ENCODE data around the gene DNM3. TPM values are rescaled to one million over a fixed set of nuclear protein-coding genes. Genes with fewer than 3 reads are reported as not detected.
"Not testable (repeated sequence)": the region's sequence is repeated elsewhere in the genome, so short reads cannot be mapped to it uniquely, and the experiment has no call there.

Gene DNM3
- total RNA-seq, 1 experiment from 2014 or later = 0.45 TPM

DNA sequence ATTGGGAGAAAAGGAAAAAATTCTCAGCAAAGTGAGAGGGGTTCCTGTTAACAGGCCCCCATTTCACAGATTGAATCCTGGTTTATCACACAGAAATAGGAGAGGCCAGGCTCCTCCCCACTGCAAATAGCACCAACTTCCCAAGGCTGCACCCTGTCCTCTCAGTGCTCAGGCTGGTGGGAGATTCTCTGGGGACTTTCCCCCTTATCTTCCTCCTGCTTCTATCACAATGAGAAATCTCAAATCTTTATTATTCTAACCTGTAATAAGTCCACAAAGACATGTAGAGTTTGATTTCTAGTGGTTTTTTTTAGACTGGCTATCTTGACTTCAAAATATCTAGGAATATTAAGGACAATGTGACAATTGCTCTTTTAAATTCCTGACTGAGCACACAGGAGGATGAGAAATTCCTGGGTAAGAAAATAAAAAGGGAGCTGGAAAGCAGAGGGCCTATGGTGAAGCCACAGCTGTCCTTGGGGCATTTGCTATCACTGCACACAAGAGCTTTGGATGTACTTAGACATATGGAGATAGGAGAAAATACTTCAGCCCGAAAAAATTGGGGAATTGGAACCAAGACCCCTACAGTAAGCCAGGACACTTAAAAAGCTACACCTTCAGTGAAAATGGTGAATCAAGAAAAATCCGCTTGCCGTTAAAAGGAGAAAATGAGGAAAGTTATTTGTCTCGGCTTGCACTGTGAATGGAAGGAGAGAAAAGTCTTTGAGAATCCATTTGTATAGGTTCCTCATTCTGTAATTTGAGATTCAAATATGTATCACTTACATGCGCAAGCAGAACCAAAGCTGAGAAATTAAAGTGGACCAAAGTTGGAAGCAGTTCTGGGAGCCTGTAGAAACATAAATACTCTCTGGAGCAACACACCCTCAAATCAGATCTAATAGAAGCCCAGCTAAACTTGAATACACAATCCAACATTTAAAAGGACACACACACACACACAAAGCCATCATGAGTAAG lies 513.3 kb downstream of the DNM3 start:
- Histone ChIP-seq H4K20me1 (ENCODE audit: insufficient read depth, low read depth, low read length) (no peaks in the 10 kb centered on the region), H3K4me3 (ENCODE audit: low read length) (no peak overlapping the region), H3K27me3 (ENCODE audit: low read length) (no peaks in the 10 kb centered on the region), H3K4me2 (ENCODE audit: low read depth, low read length, poor library complexity, severe bottlenecking) (no peak overlapping the region), H3K27ac (ENCODE audit: low read length) (no peak overlapping the region), H3K9ac (ENCODE audit: low read length) (no peak overlapping the region), H2AFZ (ENCODE audit: low read length) (no peak overlapping the region), H3K79me2 (ENCODE audit: low read length) (no peaks in the 10 kb centered on the region), H3K36me3 (ENCODE audit: insufficient read depth, low read length) (no peaks in the 10 kb centered on the region), H3K9me2 (replicated peaks; ENCODE audit: insufficient read depth, low read length) (no peaks in the 10 kb centered on the region), H3K9me3 (ENCODE audit: low read length) (no peaks in the 10 kb centered on the region), H3K4me1 (ENCODE audit: low read length) (no peaks in the 10 kb centered on the region)
- no peak for DNase-seq

DNA sequence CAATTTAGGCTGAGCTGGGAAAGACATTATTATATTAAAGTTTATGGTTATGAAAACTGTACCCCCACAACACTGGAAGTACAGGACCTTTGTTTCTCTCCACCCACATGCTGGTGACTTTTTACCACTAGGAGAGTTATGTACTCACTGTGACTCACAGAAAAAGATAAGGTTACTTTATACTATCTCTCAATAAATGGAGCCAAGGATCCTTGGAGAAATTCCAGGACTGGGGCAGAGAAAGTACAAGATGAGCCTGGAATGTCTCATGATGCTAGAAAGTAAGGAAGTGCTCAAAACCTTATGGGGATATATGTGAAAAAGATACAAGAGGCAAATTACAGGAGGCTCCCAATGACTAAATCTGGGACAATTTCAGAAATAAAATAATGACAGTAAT lies 515.3 kb downstream of the DNM3 start:
- DNase-seq = no peak
- H3K27ac ChIP-seq (ENCODE audit: low read length) = no peak overlapping the region

DNA sequence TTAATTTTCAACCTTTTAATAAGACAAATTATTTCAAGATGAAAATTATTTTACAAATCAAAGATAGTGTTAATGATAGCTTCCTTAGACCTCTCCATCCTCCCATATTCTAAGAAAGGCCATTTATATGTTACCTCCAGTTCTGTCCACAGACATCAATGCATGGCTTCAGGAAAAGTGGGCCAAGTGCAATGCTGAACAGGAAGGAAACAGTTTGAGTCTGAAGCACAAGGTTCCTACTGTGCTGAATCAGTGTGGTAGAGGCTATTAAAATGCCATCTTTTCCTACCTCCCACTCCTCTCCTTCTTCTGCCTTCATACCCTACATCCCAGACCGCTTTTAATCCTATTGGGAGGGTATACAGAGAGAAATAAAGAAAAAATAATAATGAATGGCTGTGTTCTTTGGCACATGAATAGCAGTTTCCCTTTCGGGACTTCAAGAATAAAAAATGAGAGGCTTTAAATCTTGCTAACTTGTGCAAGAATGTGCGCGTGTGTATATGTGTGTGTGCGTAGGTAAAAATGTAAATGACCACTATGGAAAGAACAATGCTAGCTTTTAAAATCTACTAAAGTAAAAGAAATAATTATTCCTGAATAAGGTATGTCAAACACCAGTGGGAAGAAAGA lies 516.6 kb downstream of the DNM3 start:
- H3K27me3 ChIP-seq (ENCODE audit: low read length) = no peaks in the 10 kb centered on the region
- no peak overlapping the region for H3K27ac ChIP-seq (ENCODE audit: low read length)
- H4K20me1 ChIP-seq (ENCODE audit: insufficient read depth, low read depth, low read length) = no peaks in the 10 kb centered on the region
- no peak overlapping the region for H3K4me2 ChIP-seq (ENCODE audit: low read depth, low read length, poor library complexity, severe bottlenecking)
- DNase-seq = no peak
- H3K9ac ChIP-seq (ENCODE audit: low read length) = no peak overlapping the region
- H3K79me2 ChIP-seq (ENCODE audit: low read length) = no peaks in the 10 kb centered on the region
- no peaks in the 10 kb centered on the region for H3K9me3 ChIP-seq (ENCODE audit: low read length)
- no peaks in the 10 kb centered on the region for H3K4me1 ChIP-seq (ENCODE audit: low read length)
- no peaks in the 10 kb centered on the region for H3K9me2 ChIP-seq (replicated peaks; ENCODE audit: insufficient read depth, low read length)
- no peaks in the 10 kb centered on the region for H3K36me3 ChIP-seq (ENCODE audit: insufficient read depth, low read length)
- no peak overlapping the region for H2AFZ ChIP-seq (ENCODE audit: low read length)
- H3K4me3 ChIP-seq (ENCODE audit: low read length) = no peak overlapping the region

More for the DNA sequence above, 515.3 kb downstream of the DNM3 start:
- Histone ChIP-seq H2AFZ (ENCODE audit: low read length) (no peak overlapping the region), H3K4me2 (ENCODE audit: low read depth, low read length, poor library complexity, severe bottlenecking) (no peak overlapping the region), H3K9ac (ENCODE audit: low read length) (no peak overlapping the region), H3K79me2 (ENCODE audit: low read length) (no peaks in the 10 kb centered on the region), H4K20me1 (ENCODE audit: insufficient read depth, low read depth, low read length) (no peaks in the 10 kb centered on the region), H3K9me3 (ENCODE audit: low read length) (no peaks in the 10 kb centered on the region), H3K36me3 (ENCODE audit: insufficient read depth, low read length) (no peaks in the 10 kb centered on the region), H3K4me1 (ENCODE audit: low read length) (no peaks in the 10 kb centered on the region), H3K27me3 (ENCODE audit: low read length) (no peaks in the 10 kb centered on the region), H3K4me3 (ENCODE audit: low read length) (no peak overlapping the region), H3K9me2 (replicated peaks; ENCODE audit: insufficient read depth, low read length) (no peaks in the 10 kb centered on the region)

DNA sequence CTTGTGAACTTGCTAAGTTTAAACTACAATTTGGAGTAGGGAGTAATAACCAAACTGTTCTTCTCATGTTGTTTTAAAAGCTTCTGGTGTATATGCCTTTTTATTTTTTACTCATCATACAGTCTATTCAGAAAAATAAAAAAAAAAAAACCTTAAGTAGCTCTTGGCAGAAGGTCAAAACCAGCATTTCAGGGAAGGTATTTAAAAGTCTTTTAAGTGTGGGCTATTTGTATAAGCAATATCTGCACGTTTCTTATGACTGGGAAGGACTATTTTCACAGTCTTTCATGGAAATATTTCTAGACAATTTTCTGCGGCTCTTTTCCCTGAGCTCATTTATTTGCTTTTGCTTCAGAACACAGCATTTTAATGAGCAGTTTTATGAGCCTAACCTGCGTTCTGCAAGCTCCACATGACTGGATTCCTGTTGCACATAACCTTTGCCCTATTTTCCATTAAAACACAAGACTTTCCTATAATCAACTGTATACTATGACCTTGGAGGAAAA lies 518.2 kb downstream of the DNM3 start:
- H3K36me3 ChIP-seq (ENCODE audit: insufficient read depth, low read length) = no peaks in the 10 kb centered on the region
- H3K4me2 ChIP-seq (ENCODE audit: low read depth, low read length, poor library complexity, severe bottlenecking) = no peak overlapping the region
- no peak overlapping the region for H3K4me3 ChIP-seq (ENCODE audit: low read length)
- no peaks in the 10 kb centered on the region for H3K27me3 ChIP-seq (ENCODE audit: low read length)
- no peak overlapping the region for H2AFZ ChIP-seq (ENCODE audit: low read length)
- H3K9me3 ChIP-seq (ENCODE audit: low read length) = no peaks in the 10 kb centered on the region
- H3K9ac ChIP-seq (ENCODE audit: low read length) = no peak overlapping the region
- H4K20me1 ChIP-seq (ENCODE audit: insufficient read depth, low read depth, low read length) = no peaks in the 10 kb centered on the region
- no peaks in the 10 kb centered on the region for H3K4me1 ChIP-seq (ENCODE audit: low read length)
- DNase-seq = no peak
- H3K27ac ChIP-seq (ENCODE audit: low read length) = no peak overlapping the region
- H3K9me2 ChIP-seq (replicated peaks; ENCODE audit: insufficient read depth, low read length) = no peaks in the 10 kb centered on the region
- H3K79me2 ChIP-seq (ENCODE audit: low read length) = no peaks in the 10 kb centered on the region

DNA sequence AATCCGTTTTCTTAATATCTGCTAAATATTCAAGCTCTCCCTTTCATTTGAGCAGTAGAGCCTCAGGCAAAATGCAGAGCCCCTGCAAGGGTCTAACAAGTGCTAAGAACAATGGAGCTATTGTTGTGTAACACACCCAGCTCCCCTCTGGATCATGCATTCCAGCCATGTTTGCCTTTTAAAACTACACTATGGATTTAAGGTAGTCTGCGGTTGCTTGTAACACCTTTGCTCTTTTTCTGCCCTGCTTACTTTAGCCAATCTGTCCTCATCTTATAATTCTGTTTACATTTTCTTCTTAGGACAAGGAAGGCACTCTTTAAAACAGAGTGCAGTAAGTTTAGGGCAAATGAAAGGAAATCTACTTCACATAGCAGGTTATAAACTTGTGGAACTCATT lies 519.2 kb downstream of the DNM3 start:
- Histone ChIP-seq H3K9ac (ENCODE audit: low read length) (no peak overlapping the region), H3K79me2 (ENCODE audit: low read length) (no peaks in the 10 kb centered on the region), H3K27ac (ENCODE audit: low read length) (no peak overlapping the region), H3K9me3 (ENCODE audit: low read length) (0 out of 2 replicates have a peak, but pooled peaks cover under 1% of the 10 kb centered on the region), H4K20me1 (ENCODE audit: insufficient read depth, low read depth, low read length) (no peaks in the 10 kb centered on the region), H3K4me1 (ENCODE audit: low read length) (no peaks in the 10 kb centered on the region), H3K9me2 (replicated peaks; ENCODE audit: insufficient read depth, low read length) (no peaks in the 10 kb centered on the region), H2AFZ (ENCODE audit: low read length) (no peak overlapping the region), H3K27me3 (ENCODE audit: low read length) (no peaks in the 10 kb centered on the region), H3K36me3 (ENCODE audit: insufficient read depth, low read length) (no peaks in the 10 kb centered on the region), H3K4me3 (ENCODE audit: low read length) (no peak overlapping the region), H3K4me2 (ENCODE audit: low read depth, low read length, poor library complexity, severe bottlenecking) (no peak overlapping the region)
- no peak for DNase-seq

DNA sequence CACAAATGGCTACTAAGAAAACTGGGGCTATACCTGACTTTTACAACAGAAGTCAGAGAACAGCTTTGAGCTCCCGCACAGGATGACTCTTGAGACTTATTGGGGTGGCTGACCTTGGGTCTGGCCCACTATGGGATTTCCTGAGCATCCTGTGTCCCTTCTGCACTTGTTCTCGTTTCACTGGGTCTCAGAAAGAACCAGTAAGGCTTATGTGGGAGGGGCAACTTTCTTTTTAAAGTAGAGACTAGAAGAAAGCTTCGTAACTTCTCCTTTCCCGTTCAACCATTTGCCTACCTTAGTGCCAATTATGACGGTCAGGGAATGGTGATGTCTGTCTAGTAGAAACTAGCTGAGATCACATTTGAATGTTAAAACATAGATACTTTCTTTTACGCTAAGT lies 519.7 kb downstream of the DNM3 start:
- Histone ChIP-seq H3K4me3 (ENCODE audit: low read length) (no peak overlapping the region), H3K27ac (ENCODE audit: low read length) (no peak overlapping the region), H3K36me3 (ENCODE audit: insufficient read depth, low read length) (no peaks in the 10 kb centered on the region), H3K9ac (ENCODE audit: low read length) (no peak overlapping the region), H3K79me2 (ENCODE audit: low read length) (no peaks in the 10 kb centered on the region), H3K9me3 (ENCODE audit: low read length) (peaks cover 5% of the 10 kb centered on the region; the same call in 1 of the 2 replicates), H3K27me3 (ENCODE audit: low read length) (no peaks in the 10 kb centered on the region), H4K20me1 (ENCODE audit: insufficient read depth, low read depth, low read length) (no peaks in the 10 kb centered on the region), H3K4me2 (ENCODE audit: low read depth, low read length, poor library complexity, severe bottlenecking) (no peak overlapping the region), H3K4me1 (ENCODE audit: low read length) (no peaks in the 10 kb centered on the region), H3K9me2 (replicated peaks; ENCODE audit: insufficient read depth, low read length) (no peaks in the 10 kb centered on the region), H2AFZ (ENCODE audit: low read length) (no peak overlapping the region)
- DNase-seq = no peak

DNA sequence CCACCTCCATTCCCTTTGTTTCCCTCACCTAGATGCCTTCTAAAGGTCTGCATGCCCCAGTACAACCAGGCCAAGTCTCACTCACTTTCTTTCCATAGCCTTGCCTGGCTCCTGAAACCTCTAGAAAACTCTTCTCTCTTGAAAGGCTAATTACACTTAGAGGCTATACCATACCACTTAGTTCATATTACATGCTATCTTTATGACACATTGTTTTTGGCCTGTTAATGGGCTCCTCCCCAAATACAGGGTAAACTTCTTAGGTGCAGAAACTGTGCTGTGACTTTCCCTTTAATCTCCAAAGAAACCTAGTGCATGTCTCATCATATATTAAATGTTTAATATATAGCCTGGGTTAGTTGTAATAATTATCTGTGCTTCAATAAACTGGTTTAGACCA lies 522.6 kb downstream of the DNM3 start:
- no peak overlapping the region for H3K9ac ChIP-seq (ENCODE audit: low read length)
- H4K20me1 ChIP-seq (ENCODE audit: insufficient read depth, low read depth, low read length) = no peaks in the 10 kb centered on the region
- DNase-seq = no peak
- peaks cover 14% of the 10 kb centered on the region for H3K9me3 ChIP-seq (ENCODE audit: low read length)
- H3K4me1 ChIP-seq (ENCODE audit: low read length) = no peaks in the 10 kb centered on the region
- no peaks in the 10 kb centered on the region for H3K79me2 ChIP-seq (ENCODE audit: low read length)
- H2AFZ ChIP-seq (ENCODE audit: low read length) = no peak overlapping the region
- H3K9me2 ChIP-seq (replicated peaks; ENCODE audit: insufficient read depth, low read length) = no peaks in the 10 kb centered on the region
- no peaks in the 10 kb centered on the region for H3K27me3 ChIP-seq (ENCODE audit: low read length)
- H3K36me3 ChIP-seq (ENCODE audit: insufficient read depth, low read length) = no peaks in the 10 kb centered on the region
- no peak overlapping the region for H3K4me2 ChIP-seq (ENCODE audit: low read depth, low read length, poor library complexity, severe bottlenecking)
- no peak overlapping the region for H3K4me3 ChIP-seq (ENCODE audit: low read length)
- H3K27ac ChIP-seq (ENCODE audit: low read length) = no peak overlapping the region

DNA sequence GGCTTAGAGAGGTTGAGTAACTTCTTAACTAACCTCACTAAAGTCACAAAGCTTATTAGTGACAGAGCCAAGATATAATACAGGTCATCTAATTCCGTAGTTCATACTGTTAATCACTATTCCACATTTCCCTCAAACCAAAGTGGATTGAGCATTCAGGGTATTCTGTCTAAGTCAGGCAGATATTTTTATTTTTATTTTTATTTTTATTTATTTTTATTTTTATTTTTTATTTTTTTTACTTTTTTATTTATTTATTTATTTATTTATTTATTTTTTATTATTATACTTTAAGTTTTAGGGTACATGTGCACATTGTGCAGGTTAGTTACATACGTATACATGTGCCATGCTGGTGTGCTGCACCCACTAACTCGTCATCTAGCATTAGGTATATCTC lies 530.3 kb downstream of the DNM3 start:
- not testable (repeated sequence) for H3K79me2 ChIP-seq (ENCODE audit: low read length); DNase-seq; H3K4me3 ChIP-seq (ENCODE audit: low read length); H3K27ac ChIP-seq (ENCODE audit: low read length); H3K9me2 ChIP-seq (replicated peaks; ENCODE audit: insufficient read depth, low read length); H4K20me1 ChIP-seq (ENCODE audit: insufficient read depth, low read depth, low read length); H3K36me3 ChIP-seq (ENCODE audit: insufficient read depth, low read length); H3K9me3 ChIP-seq (ENCODE audit: low read length); H2AFZ ChIP-seq (ENCODE audit: low read length); H3K4me1 ChIP-seq (ENCODE audit: low read length); H3K4me2 ChIP-seq (ENCODE audit: low read depth, low read length, poor library complexity, severe bottlenecking); H3K27me3 ChIP-seq (ENCODE audit: low read length); H3K9ac ChIP-seq (ENCODE audit: low read length)
